Memory B cell (primary cell): ENCODE measurements around the gene SLC26A11.
"Not testable (repeated sequence)": the region's sequence is repeated elsewhere in the genome, so short reads cannot be mapped to it uniquely, and the experiment has no call there.

Experiments used
- ATAC-seq: fragments of 150-1000 bp; cut with Tn5 transposase; 2 replicates; pipeline ENCODE4 v1.10.0; 2021; ENCODE audit warnings: low read depth, mild to moderate bottlenecking, moderate library complexity
- DNase-seq, 2 donors: peaks; one replicate each; pipeline ENCODE4 v3.0.0; 2022; ENCODE audit warnings: low spot score in 2 of 2
- H3K27ac Mint-ChIP-seq: one replicate; pipeline ENCODE4 v1.8.0; 2022; ENCODE audit warnings: mild to moderate bottlenecking, moderate library complexity, mixed read lengths
- H3K27me3 Mint-ChIP-seq: one replicate; pipeline ENCODE4 v1.8.0; 2022; ENCODE audit warnings: mixed read lengths
- H3K36me3 Mint-ChIP-seq: one replicate; pipeline ENCODE4 v1.8.0; 2022; ENCODE audit warnings: mild to moderate bottlenecking, mixed read lengths
- H3K4me1 Mint-ChIP-seq: one replicate; pipeline ENCODE4 v1.8.0; 2022; ENCODE audit warnings: mixed read lengths
- H3K4me3 Mint-ChIP-seq: one replicate; pipeline ENCODE4 v1.8.0; 2022; ENCODE audit warnings: mild to moderate bottlenecking, moderate library complexity, mixed read lengths
- H3K9me3 Mint-ChIP-seq: one replicate; pipeline ENCODE4 v1.8.0; 2022; ENCODE audit warnings: mixed read lengths

The SLC26A11 gene

DNA sequence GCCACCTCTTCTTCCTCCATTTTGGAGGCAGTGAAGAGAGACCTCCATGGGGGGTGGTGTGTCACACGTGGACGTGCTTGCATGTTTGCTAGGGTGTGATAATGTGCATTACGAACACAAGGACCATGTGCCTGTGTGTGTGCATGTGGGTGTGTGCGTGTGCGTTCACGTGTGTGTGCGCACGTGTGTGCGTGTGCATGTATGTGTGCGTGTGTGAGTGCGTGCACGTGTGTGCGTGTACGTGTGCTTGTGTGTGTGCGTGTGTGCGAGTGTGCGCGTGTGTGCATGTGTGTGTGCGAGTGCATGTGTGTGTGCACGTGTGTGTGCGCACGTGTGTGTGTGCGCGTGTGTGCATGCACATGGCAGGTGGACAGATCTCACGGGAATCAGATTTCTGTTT, 69.9 kb downstream of the SLC26A11 start:
- peaks cover 21% of the 10 kb centered on the region for H3K36me3 Mint-ChIP-seq
- ATAC-seq, result no peak

GRCh38 chr17:80291260-80291659, 71.0 kb downstream of the SLC26A11 start:
- DNase-seq (no peak), ATAC-seq (no peak)
- Mint-ChIP-seq H3K27me3 (no peaks in the 10 kb centered on the region), H3K4me1 (no peaks in the 10 kb centered on the region), H3K27ac (no peak overlapping the region), H3K9me3 (no peaks in the 10 kb centered on the region), H3K4me3 (no peak overlapping the region), H3K36me3 (peaks cover 25% of the 10 kb centered on the region)

More for the DNA sequence above, 69.9 kb downstream of the SLC26A11 start:
- Mint-ChIP-seq H3K27ac (no peak overlapping the region), H3K9me3 (no peaks in the 10 kb centered on the region), H3K4me3 (no peak overlapping the region), H3K4me1 (no peaks in the 10 kb centered on the region), H3K27me3 (no peaks in the 10 kb centered on the region)
- no peak for DNase-seq

DNA sequence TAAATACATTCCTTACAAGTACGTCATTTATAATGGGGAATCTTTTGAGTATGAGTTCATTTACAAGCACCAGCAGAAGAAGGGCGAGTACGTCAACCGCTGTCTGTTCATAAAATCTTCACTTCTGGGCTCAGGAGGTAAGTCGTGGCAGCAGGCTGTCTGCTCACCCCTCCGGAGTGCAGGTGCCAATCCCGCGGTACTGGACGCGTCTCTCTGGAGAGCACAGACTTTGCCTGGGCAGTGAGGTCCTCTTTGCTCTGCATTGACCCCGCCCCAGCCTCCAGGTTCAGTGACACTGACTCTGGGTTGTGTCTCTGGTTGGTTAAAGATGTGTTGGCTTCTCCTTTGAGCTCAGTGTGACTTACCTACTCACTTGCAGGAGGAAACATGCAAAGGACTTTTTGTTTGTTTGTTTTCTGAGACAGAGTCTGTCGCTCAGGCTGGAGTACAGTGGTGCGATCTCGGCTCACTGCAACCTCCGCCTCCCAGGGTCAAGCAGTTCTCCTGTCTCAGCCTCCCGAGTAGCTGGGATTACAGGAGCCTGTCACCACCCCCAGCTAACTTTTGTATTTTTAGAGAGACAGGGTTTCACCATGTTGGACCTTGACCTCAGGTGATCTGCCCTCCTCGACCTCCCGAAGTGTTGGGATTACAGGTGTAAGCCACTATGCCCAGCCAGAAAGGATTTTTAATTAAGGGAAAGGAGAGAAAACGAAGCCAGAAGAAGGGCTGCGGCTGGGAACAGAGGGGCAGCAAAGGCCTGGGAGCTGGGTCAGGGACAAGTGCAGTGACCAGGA, 71.7 kb downstream of the SLC26A11 start:
- Mint-ChIP-seq H3K36me3 (peaks cover 32% of the 10 kb centered on the region), H3K9me3 (no peaks in the 10 kb centered on the region), H3K4me3 (no peak overlapping the region), H3K27me3 (no peaks in the 10 kb centered on the region), H3K4me1 (no peaks in the 10 kb centered on the region), H3K27ac (no peak overlapping the region)
- no peak for DNase-seq
- no peak for ATAC-seq

GRCh38 chr17:80292521-80292971, 72.3 kb downstream of the SLC26A11 start:
- DNase-seq (no peak), ATAC-seq (no peak)
- no peaks in the 10 kb centered on the region for H3K9me3 Mint-ChIP-seq
- peaks cover 31% of the 10 kb centered on the region for H3K36me3 Mint-ChIP-seq
- H3K27me3 Mint-ChIP-seq, result no peaks in the 10 kb centered on the region
- no peak overlapping the region for H3K4me3 Mint-ChIP-seq
- no peaks in the 10 kb centered on the region for H3K4me1 Mint-ChIP-seq
- H3K27ac Mint-ChIP-seq, result no peak overlapping the region

DNA sequence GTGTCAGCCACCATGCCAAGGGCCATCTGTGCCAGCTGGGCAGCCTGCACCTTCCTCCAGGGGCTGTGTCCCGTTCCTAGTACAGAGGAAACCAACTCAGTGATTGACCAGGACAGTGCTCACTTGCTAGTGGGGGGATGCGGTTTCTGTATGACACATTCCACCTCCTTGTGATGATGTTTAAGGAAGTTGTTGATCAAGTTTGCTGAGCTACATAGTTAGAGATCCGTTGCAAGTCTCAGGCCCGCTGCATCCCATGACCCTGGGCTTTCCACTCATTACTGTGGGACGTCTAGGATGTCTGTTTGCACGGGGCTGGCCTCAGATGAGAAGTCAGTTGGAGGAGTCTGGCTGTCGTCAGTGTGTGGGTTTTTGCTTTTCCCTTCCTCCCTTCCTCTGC, 74.0 kb downstream of the SLC26A11 start:
- no peaks in the 10 kb centered on the region for H3K9me3 Mint-ChIP-seq
- ATAC-seq, result no peak
- H3K4me1 Mint-ChIP-seq, result no peaks in the 10 kb centered on the region
- H3K36me3 Mint-ChIP-seq, result peaks cover 38% of the 10 kb centered on the region
- no peak overlapping the region for H3K4me3 Mint-ChIP-seq
- no peak overlapping the region for H3K27ac Mint-ChIP-seq
- H3K27me3 Mint-ChIP-seq, result no peaks in the 10 kb centered on the region
- no peak for DNase-seq

- peaks cover 38% of the 10 kb centered on the region for H3K36me3 Mint-ChIP-seq
Observed at GRCh38 chr17:80294653-80295052, 74.4 kb downstream of the SLC26A11 start.

GRCh38 chr17:80295146-80295545, 74.9 kb downstream of the SLC26A11 start:
- no peaks in the 10 kb centered on the region for H3K4me1 Mint-ChIP-seq
- H3K9me3 Mint-ChIP-seq, result peaks cover 3% of the 10 kb centered on the region
- no peak overlapping the region for H3K4me3 Mint-ChIP-seq
- DNase-seq (no peak), ATAC-seq (no peak)
- H3K27ac Mint-ChIP-seq, result no peak overlapping the region
- peaks cover 41% of the 10 kb centered on the region for H3K36me3 Mint-ChIP-seq
- H3K27me3 Mint-ChIP-seq, result no peaks in the 10 kb centered on the region

More at GRCh38 chr17:80294653-80295052, 74.4 kb downstream of the SLC26A11 start:
- Mint-ChIP-seq H3K4me1 (no peaks in the 10 kb centered on the region), H3K4me3 (no peak overlapping the region), H3K27me3 (no peaks in the 10 kb centered on the region), H3K27ac (no peak overlapping the region), H3K9me3 (peaks cover 2% of the 10 kb centered on the region)
- DNase-seq, result no peak
- ATAC-seq, result no peak

- ATAC-seq, result no peak
- no peak overlapping the region for H3K27ac Mint-ChIP-seq
Observed at GRCh38 chr17:80295559-80295958, 75.3 kb downstream of the SLC26A11 start.

GRCh38 chr17:80296221-80296620, 76.0 kb downstream of the SLC26A11 start:
- ATAC-seq (no peak), DNase-seq (no peak)
- no peak overlapping the region for H3K4me3 Mint-ChIP-seq
- H3K36me3 Mint-ChIP-seq, result peaks cover 47% of the 10 kb centered on the region
- no peak overlapping the region for H3K27ac Mint-ChIP-seq
- H3K27me3 Mint-ChIP-seq, result no peaks in the 10 kb centered on the region
- H3K4me1 Mint-ChIP-seq, result peaks cover 2% of the 10 kb centered on the region
- H3K9me3 Mint-ChIP-seq, result peaks cover 3% of the 10 kb centered on the region

More at GRCh38 chr17:80295559-80295958, 75.3 kb downstream of the SLC26A11 start:
- Mint-ChIP-seq H3K4me3 (no peak overlapping the region), H3K27me3 (no peaks in the 10 kb centered on the region), H3K9me3 (peaks cover 3% of the 10 kb centered on the region), H3K36me3 (peaks cover 40% of the 10 kb centered on the region), H3K4me1 (no peaks in the 10 kb centered on the region)
- no peak for DNase-seq

GRCh38 chr17:80297996-80298560, 77.9 kb downstream of the SLC26A11 start:
- peaks cover 2% of the 10 kb centered on the region for H3K4me1 Mint-ChIP-seq
- H3K36me3 Mint-ChIP-seq, result peaks cover 63% of the 10 kb centered on the region
- H3K27me3 Mint-ChIP-seq, result no peaks in the 10 kb centered on the region
- H3K4me3 Mint-ChIP-seq, result no peak overlapping the region
- DNase-seq (no peak), ATAC-seq (no peak)
- H3K27ac Mint-ChIP-seq, result no peak overlapping the region
- H3K9me3 Mint-ChIP-seq, result peaks cover 6% of the 10 kb centered on the region

DNA sequence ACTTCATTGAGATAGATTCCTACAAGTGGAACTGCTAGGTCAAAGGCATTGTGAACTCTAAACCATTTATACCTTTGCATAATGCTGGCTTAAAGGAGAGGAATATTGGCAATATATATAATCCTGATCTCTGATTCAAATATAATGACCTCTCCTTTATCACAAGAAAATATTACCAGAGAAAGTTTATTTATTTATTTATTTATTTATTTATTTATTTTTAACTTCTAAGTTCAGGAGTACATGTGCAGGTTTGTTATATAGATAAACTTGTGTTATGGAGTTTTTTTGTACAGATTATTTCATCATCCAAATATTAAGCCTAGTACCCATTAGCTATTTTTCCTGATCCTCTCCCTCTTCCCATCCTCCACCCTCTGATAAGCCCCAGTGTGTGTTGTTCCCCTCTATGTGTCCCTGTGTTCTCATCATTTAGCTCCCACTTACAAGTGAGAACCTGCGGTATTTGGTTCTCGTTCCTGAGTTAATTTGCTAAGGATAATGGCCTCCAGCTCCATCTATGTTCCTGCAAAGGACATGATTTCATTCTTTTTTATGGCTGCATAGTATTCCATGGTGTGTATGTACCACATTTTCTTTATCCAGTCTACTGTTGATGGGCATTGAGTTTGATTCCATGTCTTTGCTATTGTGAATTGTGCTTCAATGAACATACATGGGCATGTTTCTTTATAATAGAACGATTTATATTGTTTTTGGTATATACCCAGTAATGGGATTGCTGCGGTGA, 79.3 kb downstream of the SLC26A11 start:
- ATAC-seq, H3K4me1 Mint-ChIP-seq, H3K4me3 Mint-ChIP-seq, DNase-seq, H3K27me3 Mint-ChIP-seq, H3K27ac Mint-ChIP-seq, H3K9me3 Mint-ChIP-seq: not testable (repeated sequence)
- H3K36me3 Mint-ChIP-seq, result peaks cover 64% of the 10 kb centered on the region

DNA sequence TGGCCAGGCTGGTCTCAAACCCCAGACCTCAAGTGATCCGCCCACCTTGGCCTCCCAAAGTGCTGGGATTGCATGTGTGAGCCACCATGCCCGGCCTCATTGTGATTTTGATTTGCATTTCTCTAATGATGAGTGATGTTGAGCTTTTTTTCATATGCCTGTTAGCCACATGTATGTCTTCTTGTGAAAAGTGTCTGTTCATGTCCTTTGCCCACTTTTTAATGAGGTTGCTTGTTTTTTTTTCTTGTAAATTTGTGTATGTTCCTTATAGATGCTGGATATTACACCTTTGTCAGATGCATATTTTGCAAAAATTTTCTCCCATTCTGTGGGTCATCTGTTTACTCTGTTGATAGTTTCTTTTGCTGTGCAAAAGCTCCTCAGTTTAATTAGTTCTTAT, 80.5 kb downstream of the SLC26A11 start:
- not testable (repeated sequence) for H3K27me3 Mint-ChIP-seq, H3K9me3 Mint-ChIP-seq, ATAC-seq, DNase-seq, H3K4me3 Mint-ChIP-seq, H3K4me1 Mint-ChIP-seq, H3K27ac Mint-ChIP-seq
- peaks cover 60% of the 10 kb centered on the region for H3K36me3 Mint-ChIP-seq
